ENCODE results near the gene PEMT.

DNA sequence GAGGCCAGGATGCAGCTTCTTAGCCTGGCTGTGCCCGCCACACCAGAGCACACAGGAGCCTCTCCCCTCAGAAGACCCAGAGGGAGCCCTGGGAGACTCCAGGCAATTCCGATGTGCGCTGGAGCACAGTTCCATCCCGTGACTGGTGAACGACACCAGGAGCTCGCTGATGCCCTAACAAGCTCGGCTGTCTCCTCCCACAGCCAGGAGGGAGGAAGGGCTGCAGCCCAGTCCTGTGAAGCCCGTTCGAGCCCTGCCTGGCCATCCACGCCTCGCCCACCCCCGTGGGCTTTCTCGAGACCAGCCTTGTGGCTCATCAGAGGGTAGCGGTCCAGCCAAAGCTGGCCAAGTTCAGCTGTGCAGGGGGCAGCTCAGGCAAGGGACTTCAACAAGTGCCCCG lies 73.5 kb downstream of the PEMT start:
- no peak for TF ChIP-seq SUZ12 (IDR thresholded peaks at IDR 0.05; ENCODE audit: extremely low read depth, insufficient read depth, insufficient read length)
- no peak for TF ChIP-seq YY1 (IDR thresholded peaks at IDR 0.05; ENCODE audit: insufficient read depth, insufficient read length)
- TF ChIP-seq ZNF274 (IDR thresholded peaks at IDR 0.05; ENCODE audit: low read depth, low read length), result no peak
